SK-N-SH (cell line): ENCODE results near the gene ABCB1. TPM values are rescaled to one million over a fixed set of nuclear protein-coding genes. Genes with fewer than 3 reads are reported as not detected.

Experiments
- CTCF ChIA-PET: fragments of 300-600, 350-600 bp; formaldehyde crosslinking; extraction: SDS; loops from one replicate; lab custom pipeline; 2021; lab: Yijun Ruan, JAX
- POLR2A ChIA-PET: fragments of 350-600 bp; sonication (Branson Sonifier 250); formaldehyde crosslinking; extraction: SDS; loops from one replicate; lab custom pipeline; 2020; ENCODE audit warnings: antibody characterized with exemption, inconsistent platforms; lab: Yijun Ruan, JAX
- DNase-seq: peaks from one replicate; pipeline ENCODE4 v3.0.0; 2012
- H2AFZ ChIP-seq: fragments of 200-600 bp; sonication (generic); 2 replicates; pipeline ENCODE4 v1.8.1; 2016; ENCODE audit warnings: antibody characterized with exemption, mild to moderate bottlenecking, low read depth
- H3F3A ChIP-seq: fragments of 200-600 bp; sonication (generic); replicated peaks from 2 replicates; pipeline ENCODE3; 2016; ENCODE audit warnings: antibody characterized with exemption, mild to moderate bottlenecking; ENCODE audit not compliant: insufficient read depth
- H3K27ac ChIP-seq, 2 experiments: fragments of 200-500 bp in 1 of 2; fragments of 200-600 bp in 1 of 2; sonication (Bioruptor generic) in 1 of 2; sonication (generic), shearing (Covaris generic) in 1 of 2; 2 replicates each; pipeline versions ENCODE4 v1.5.1 to v1.6.1; 2014 to 2016; ENCODE audit warnings: low read depth in 2 of 2, inconsistent platforms in 1 of 2, low read length in 1 of 2, mild to moderate bottlenecking in 1 of 2, mixed read lengths in 1 of 2
- H3K27me3 ChIP-seq: fragments of 200-600 bp; sonication (generic), shearing (Covaris generic); 2 replicates; pipeline ENCODE4 v1.6.1; 2016; ENCODE audit warnings: mixed run types; ENCODE audit not compliant: insufficient read depth
- H3K36me3 ChIP-seq, 2 experiments: fragments of 200-500 bp in 1 of 2; fragments of 200-600 bp in 1 of 2; sonication (Bioruptor generic) in 1 of 2; sonication (generic) in 1 of 2; replicated peaks in 1 of 2; 2 replicates each; pipeline versions ENCODE3 to v1.5.1; 2014 to 2016; ENCODE audit warnings: low read length in 1 of 2, mild to moderate bottlenecking in 1 of 2; ENCODE audit not compliant: insufficient read depth in 2 of 2, control insufficient read depth in 1 of 2
- H3K4me1 ChIP-seq, 2 experiments: fragments of 200-500 bp in 1 of 2; fragments of 200-600 bp in 1 of 2; sonication (Bioruptor generic) in 1 of 2; sonication (generic), shearing (Covaris generic) in 1 of 2; 2 replicates each; pipeline versions ENCODE4 v1.5.1 to v1.6.1; 2014 to 2016; ENCODE audit warnings: low read depth in 1 of 2, low read length in 1 of 2, mixed run types in 1 of 2; ENCODE audit not compliant: insufficient read depth in 2 of 2, control insufficient read depth in 1 of 2
- H3K4me2 ChIP-seq: fragments of 200-600 bp; sonication (generic), shearing (Covaris generic); 2 replicates; pipeline ENCODE4 v1.6.1; 2017; ENCODE audit warnings: mixed run types
- H3K4me3 ChIP-seq, 2 experiments: fragments of 200-500 bp in 1 of 2; fragments of 200-600 bp in 1 of 2; sonication (Bioruptor generic) in 1 of 2; sonication (generic), shearing (Covaris generic) in 1 of 2; 2 replicates each; pipeline versions ENCODE4 v1.5.1 to v1.8.1; 2014 to 2016; ENCODE audit warnings: low read depth in 2 of 2, inconsistent platforms in 1 of 2, low read length in 1 of 2, mild to moderate bottlenecking in 1 of 2, mixed read lengths in 1 of 2, moderate library complexity in 1 of 2
- H3K79me2 ChIP-seq: fragments of 200-600 bp; sonication (generic); 2 replicates; pipeline ENCODE4 v1.8.1; 2017; ENCODE audit warnings: mild to moderate bottlenecking; ENCODE audit not compliant: insufficient read depth
- H3K9ac ChIP-seq: fragments of 200-600 bp; sonication (generic); 2 replicates; pipeline ENCODE4 v1.6.1; 2017; ENCODE audit warnings: mixed run types
- H3K9me2 ChIP-seq: fragments of 200-600 bp; sonication (generic); 2 replicates; pipeline ENCODE4 v1.6.1; 2017; ENCODE audit warnings: mixed run types
- H3K9me3 ChIP-seq: fragments of 200-600 bp; sonication (generic); 2 replicates; pipeline ENCODE4 v1.6.1; 2017; ENCODE audit warnings: mixed run types, mild to moderate bottlenecking, moderate library complexity
- H4K20me1 ChIP-seq: fragments of 200-600 bp; sonication (generic); 2 replicates; pipeline ENCODE4 v1.6.1; 2017; ENCODE audit warnings: mild to moderate bottlenecking, mixed run types; ENCODE audit not compliant: insufficient read depth
- CHD2 ChIP-seq: fragments of 150-350 bp; IDR thresholded peaks from 2 replicates; pipeline ENCODE4 v1.6.1; 2018; ENCODE audit warnings: low read length; ENCODE audit not compliant: partially characterized antibody
- ELF1 ChIP-seq: IDR thresholded peaks from 2 replicates; pipeline ENCODE4 v1.4.0; 2012
- EZH2phosphoT487 ChIP-seq: fragments of 200-600 bp; sonication (generic); IDR thresholded peaks from 2 replicates; pipeline ENCODE4 v1.6.1; 2017; ENCODE audit warnings: low read depth, mixed run types, mild to moderate bottlenecking, antibody characterized with exemption, moderate library complexity, borderline replicate concordance
- GABPA ChIP-seq: IDR thresholded peaks from 2 replicates; pipeline ENCODE4 v1.4.0; 2012; ENCODE audit warnings: low read depth, mild to moderate bottlenecking
- GATA2 ChIP-seq: sonication (generic); formaldehyde crosslinking; IDR thresholded peaks from 2 replicates; pipeline ENCODE4 v1.5.0; 2020; ENCODE audit warnings: mild to moderate bottlenecking, missing genetic modification reagents
- MEF2A ChIP-seq: IDR thresholded peaks from 2 replicates; pipeline ENCODE4 v1.4.0; 2012; ENCODE audit warnings: low read depth, borderline replicate concordance
- NFIC ChIP-seq: IDR thresholded peaks from 2 replicates; pipeline ENCODE4 v1.4.0; 2012; ENCODE audit warnings: borderline replicate concordance
- NRF1 ChIP-seq: IDR thresholded peaks from 2 replicates; pipeline ENCODE4 v1.6.1; 2012; ENCODE audit warnings: low read depth, mild to moderate bottlenecking, low read length
- POLR2AphosphoS5 ChIP-seq: IDR thresholded peaks from 2 replicates; pipeline ENCODE4 v1.6.1; 2012; ENCODE audit warnings: low read depth, low read length
- RAD21 ChIP-seq: IDR thresholded peaks from 2 replicates; pipeline ENCODE4 v1.6.1; 2012; ENCODE audit warnings: mild to moderate bottlenecking, low read length
- RFX5 ChIP-seq: IDR thresholded peaks from 2 replicates; pipeline ENCODE4 v1.6.1; 2012; ENCODE audit warnings: mild to moderate bottlenecking, improper control_type of control experiment, low read length
- RXRA ChIP-seq: IDR thresholded peaks from 2 replicates; pipeline ENCODE4 v1.4.0; 2012; ENCODE audit warnings: low read depth, mild to moderate bottlenecking, borderline replicate concordance
- SIN3A ChIP-seq: IDR thresholded peaks from 2 replicates; pipeline ENCODE4 v1.6.1; 2012; ENCODE audit warnings: low read depth, mild to moderate bottlenecking, low read length, moderate library complexity, borderline replicate concordance
- SMC3 ChIP-seq: IDR thresholded peaks from 2 replicates; pipeline ENCODE4 v1.6.1; 2012; ENCODE audit warnings: low read depth, low read length, improper control_type of control experiment
- TCF12 ChIP-seq: IDR thresholded peaks from 2 replicates; pipeline ENCODE4 v1.4.0; 2012
- YY1 ChIP-seq: IDR thresholded peaks from 2 replicates; pipeline ENCODE4 v1.4.0; 2012; ENCODE audit warnings: low read depth, mild to moderate bottlenecking
- WGBS: methylation state at CpG from one replicate; pipeline ENCODE4 v1.1.6; 2017; ENCODE audit warnings: low lambda C conversion rate; 5-methylcytosine and 5-hydroxymethylcytosine counted together
- polyA plus RNA-seq, 3 experiments: library from polyadenylated mRNA; depleted of rRNA; stranded (reverse); fragments of >200 nt; gene quantifications; 2 replicates each; pipeline ENCODE4 v1.2.3, GENCODE V29; 2012
- TF ChIP-seq, protein P1 (sequence below): IDR thresholded peaks from 2 replicates; pipeline ENCODE4 v1.4.0; 2012; ENCODE audit warnings: low read depth, borderline replicate concordance
- TF ChIP-seq, protein P2 (sequence below): fragments of 150-350 bp; IDR thresholded peaks from 2 replicates; pipeline ENCODE4 v1.6.1; 2016; ENCODE audit warnings: mild to moderate bottlenecking, low read depth, low read length
- TF ChIP-seq, protein P3 (sequence below): IDR thresholded peaks from 2 replicates; pipeline ENCODE4 v1.6.1; 2012; ENCODE audit warnings: mild to moderate bottlenecking, low read depth, low read length, moderate library complexity

Gene ABCB1
- polyA plus RNA-seq, 1 of the 3 experiments (the other 2 are of a cell fraction), result 2.0 TPM

DNA sequence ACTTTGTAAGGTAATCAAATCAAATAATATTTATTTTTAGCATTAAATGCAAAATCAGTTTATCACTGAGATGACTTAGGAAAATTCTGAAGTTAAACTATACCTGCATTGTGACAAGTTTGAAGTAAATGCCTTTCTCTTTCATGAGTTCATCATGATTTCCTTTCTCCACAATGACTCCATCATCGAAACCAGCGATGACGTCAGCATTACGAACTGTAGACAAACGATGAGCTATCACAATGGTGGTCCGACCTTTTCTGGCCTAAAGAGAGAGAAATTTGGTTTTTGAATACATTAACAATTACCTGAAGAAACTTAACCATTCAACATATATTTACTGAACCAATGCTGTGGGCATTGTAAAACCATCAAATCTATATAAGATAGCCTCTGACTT, 54.9 kb downstream of the ABCB1 start:
- CTCF ChIA-PET, result interaction anchor here (1.6 kb wide), 1 partner anchor 16 kb away, joined by 3 read pairs; no protein-coding TSS in a partner anchor
- DNase-seq, result no peak
- Histone ChIP-seq H3K4me2 (no peak overlapping the region), H3K9me2 (no peaks in the 10 kb centered on the region), H3K4me3 (no peak overlapping the region), H2AFZ (no peak overlapping the region), H3K9me3 (no peaks in the 10 kb centered on the region), H3F3A (no peaks in the 10 kb centered on the region), H3K27me3 (no peaks in the 10 kb centered on the region), H3K79me2 (no peaks in the 10 kb centered on the region), H4K20me1 (no peaks in the 10 kb centered on the region), H3K27ac (no peak overlapping the region), H3K36me3 (peaks cover 0 to 35% of the 10 kb centered on the region in 2 experiments), H3K4me1 (no peaks in the 10 kb centered on the region), H3K9ac (no peak overlapping the region)
- TF ChIP-seq EZH2phosphoT487, result no peak
- TF ChIP-seq NFIC, result no peak
- POLR2A ChIA-PET, result no interaction called here
- 78% methylated on average over 6 of the region's 6 CpGs for WGBS

DNA sequence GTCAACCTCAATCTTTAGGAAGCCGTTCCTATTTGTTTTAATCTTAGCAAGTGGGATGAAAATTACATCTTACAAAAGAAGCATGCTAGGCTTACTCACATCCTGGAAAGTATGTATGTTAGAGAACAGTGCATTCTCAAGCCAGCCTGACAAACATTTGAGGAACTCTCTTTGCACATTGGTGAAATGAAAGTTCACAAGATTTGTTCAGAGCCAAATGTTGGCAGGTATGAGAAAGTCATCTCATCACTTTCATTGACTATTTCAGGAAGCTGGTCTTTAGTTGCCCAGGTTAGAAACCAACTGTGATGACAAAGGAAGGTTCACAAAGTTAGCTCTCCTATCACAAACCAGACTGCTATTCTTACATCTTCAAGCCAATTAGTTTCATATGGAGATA, 57.1 kb downstream of the ABCB1 start:
- H3K9ac ChIP-seq, result no peak overlapping the region
- no peaks in the 10 kb centered on the region for H3K9me2 ChIP-seq
- 57% methylated on average over 1 of the region's 1 CpG for WGBS
- no peak overlapping the region for H3K4me2 ChIP-seq
- no peaks in the 10 kb centered on the region for H4K20me1 ChIP-seq
- H3K27ac ChIP-seq, result no peak overlapping the region
- no peak overlapping the region for H3K4me3 ChIP-seq
- POLR2A ChIA-PET, result no interaction called here
- no peaks in the 10 kb centered on the region for H3F3A ChIP-seq
- no peak for DNase-seq
- H3K79me2 ChIP-seq, result no peaks in the 10 kb centered on the region
- H3K27me3 ChIP-seq, result no peaks in the 10 kb centered on the region
- TF ChIP-seq ELF1, result no peak
- TF ChIP-seq YY1, result no peak
- TF ChIP-seq POLR2AphosphoS5, result no peak
- TF ChIP-seq SMC3, result no peak
- no peak for TF ChIP-seq MEF2A
- TF ChIP-seq, protein P1, sequence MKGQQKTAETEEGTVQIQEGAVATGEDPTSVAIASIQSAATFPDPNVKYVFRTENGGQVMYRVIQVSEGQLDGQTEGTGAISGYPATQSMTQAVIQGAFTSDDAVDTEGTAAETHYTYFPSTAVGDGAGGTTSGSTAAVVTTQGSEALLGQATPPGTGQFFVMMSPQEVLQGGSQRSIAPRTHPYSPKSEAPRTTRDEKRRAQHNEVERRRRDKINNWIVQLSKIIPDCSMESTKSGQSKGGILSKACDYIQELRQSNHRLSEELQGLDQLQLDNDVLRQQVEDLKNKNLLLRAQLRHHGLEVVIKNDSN, result no peak
- no peak for TF ChIP-seq GATA2 (CRISPR knock-in tag)
- TF ChIP-seq RFX5, result no peak
- H3K36me3 ChIP-seq, result peaks cover 0 to 26% of the 10 kb centered on the region in 2 experiments
- CTCF ChIA-PET, result no interaction called here
- H3K4me1 ChIP-seq, result no peaks in the 10 kb centered on the region
- no peak overlapping the region for H2AFZ ChIP-seq
- H3K9me3 ChIP-seq, result no peaks in the 10 kb centered on the region

DNA sequence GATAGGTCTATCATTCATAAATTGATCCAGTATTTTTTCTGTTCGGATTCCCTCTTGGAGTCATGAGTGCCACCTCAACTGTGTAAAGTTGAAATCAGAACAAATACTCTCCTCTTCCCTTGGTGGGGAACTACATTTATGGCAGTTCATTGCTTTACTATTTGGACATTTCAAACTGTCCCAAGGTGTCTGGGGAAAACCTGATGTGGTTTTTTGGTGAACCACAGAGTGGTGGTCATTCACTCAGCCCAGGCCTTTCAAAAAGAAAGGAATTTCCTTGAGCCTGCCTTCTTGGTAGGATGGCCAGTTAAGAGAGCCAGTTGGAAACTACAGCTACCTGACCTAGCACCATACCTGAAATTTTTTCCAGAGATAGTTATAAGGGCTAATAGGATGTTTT, 59.0 kb downstream of the ABCB1 start:
- no peaks in the 10 kb centered on the region for H3K79me2 ChIP-seq
- H3K27ac ChIP-seq, result no peak overlapping the region
- peaks cover 0 to 26% of the 10 kb centered on the region in 2 experiments for H3K36me3 ChIP-seq
- CTCF ChIA-PET, result no interaction called here
- no peak overlapping the region for H3K9ac ChIP-seq
- no peaks in the 10 kb centered on the region for H3F3A ChIP-seq
- no peak overlapping the region for H3K4me2 ChIP-seq
- POLR2A ChIA-PET, result no interaction called here
- no peaks in the 10 kb centered on the region for H3K9me2 ChIP-seq
- WGBS, result 42% methylated on average over 1 of the region's 1 CpG
- no peaks in the 10 kb centered on the region for H3K27me3 ChIP-seq
- no peak overlapping the region for H3K4me3 ChIP-seq
- no peaks in the 10 kb centered on the region for H3K4me1 ChIP-seq
- no peak overlapping the region for H2AFZ ChIP-seq
- H3K9me3 ChIP-seq, result no peaks in the 10 kb centered on the region
- no peak for DNase-seq
- H4K20me1 ChIP-seq, result no peaks in the 10 kb centered on the region
- TF ChIP-seq NFIC, result no peak
- TF ChIP-seq, protein P2, sequence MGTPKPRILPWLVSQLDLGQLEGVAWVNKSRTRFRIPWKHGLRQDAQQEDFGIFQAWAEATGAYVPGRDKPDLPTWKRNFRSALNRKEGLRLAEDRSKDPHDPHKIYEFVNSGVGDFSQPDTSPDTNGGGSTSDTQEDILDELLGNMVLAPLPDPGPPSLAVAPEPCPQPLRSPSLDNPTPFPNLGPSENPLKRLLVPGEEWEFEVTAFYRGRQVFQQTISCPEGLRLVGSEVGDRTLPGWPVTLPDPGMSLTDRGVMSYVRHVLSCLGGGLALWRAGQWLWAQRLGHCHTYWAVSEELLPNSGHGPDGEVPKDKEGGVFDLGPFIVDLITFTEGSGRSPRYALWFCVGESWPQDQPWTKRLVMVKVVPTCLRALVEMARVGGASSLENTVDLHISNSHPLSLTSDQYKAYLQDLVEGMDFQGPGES, result no peak
- no peak for TF ChIP-seq RFX5
- TF ChIP-seq RAD21, result no peak
- TF ChIP-seq, protein P3, sequence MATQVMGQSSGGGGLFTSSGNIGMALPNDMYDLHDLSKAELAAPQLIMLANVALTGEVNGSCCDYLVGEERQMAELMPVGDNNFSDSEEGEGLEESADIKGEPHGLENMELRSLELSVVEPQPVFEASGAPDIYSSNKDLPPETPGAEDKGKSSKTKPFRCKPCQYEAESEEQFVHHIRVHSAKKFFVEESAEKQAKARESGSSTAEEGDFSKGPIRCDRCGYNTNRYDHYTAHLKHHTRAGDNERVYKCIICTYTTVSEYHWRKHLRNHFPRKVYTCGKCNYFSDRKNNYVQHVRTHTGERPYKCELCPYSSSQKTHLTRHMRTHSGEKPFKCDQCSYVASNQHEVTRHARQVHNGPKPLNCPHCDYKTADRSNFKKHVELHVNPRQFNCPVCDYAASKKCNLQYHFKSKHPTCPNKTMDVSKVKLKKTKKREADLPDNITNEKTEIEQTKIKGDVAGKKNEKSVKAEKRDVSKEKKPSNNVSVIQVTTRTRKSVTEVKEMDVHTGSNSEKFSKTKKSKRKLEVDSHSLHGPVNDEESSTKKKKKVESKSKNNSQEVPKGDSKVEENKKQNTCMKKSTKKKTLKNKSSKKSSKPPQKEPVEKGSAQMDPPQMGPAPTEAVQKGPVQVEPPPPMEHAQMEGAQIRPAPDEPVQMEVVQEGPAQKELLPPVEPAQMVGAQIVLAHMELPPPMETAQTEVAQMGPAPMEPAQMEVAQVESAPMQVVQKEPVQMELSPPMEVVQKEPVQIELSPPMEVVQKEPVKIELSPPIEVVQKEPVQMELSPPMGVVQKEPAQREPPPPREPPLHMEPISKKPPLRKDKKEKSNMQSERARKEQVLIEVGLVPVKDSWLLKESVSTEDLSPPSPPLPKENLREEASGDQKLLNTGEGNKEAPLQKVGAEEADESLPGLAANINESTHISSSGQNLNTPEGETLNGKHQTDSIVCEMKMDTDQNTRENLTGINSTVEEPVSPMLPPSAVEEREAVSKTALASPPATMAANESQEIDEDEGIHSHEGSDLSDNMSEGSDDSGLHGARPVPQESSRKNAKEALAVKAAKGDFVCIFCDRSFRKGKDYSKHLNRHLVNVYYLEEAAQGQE, result no peak
- TF ChIP-seq SMC3, result no peak
- TF ChIP-seq SIN3A, result no peak
- TF ChIP-seq NRF1, result no peak
- TF ChIP-seq TCF12, result no peak
- no peak for TF ChIP-seq GATA2 (CRISPR knock-in tag)
- no peak for TF ChIP-seq CHD2
- TF ChIP-seq RXRA, result no peak
- TF ChIP-seq MEF2A, result no peak
- no peak for TF ChIP-seq GABPA
